Endothelial cell of umbilical vein (primary cell): ENCODE results near the gene CNOT1. TPM values are rescaled to one million over a fixed set of nuclear protein-coding genes. Genes with fewer than 3 reads are reported as not detected.
"Not testable (repeated sequence)": the region's sequence is repeated elsewhere in the genome, so short reads cannot be mapped to it uniquely, and the experiment has no call there.

ENCODE experiments used
- BruUV-seq: library from RNA; stranded (reverse); fragments of 400-500 nt; replicated peaks from 2 replicates; lab custom pipeline; 2021; lab: Mats Ljungman, UMichigan
- CTCF ChIA-PET: fragments of 300-600, 350-600 bp; sonication (Branson Sonifier 250); formaldehyde crosslinking; loops from one replicate; lab custom pipeline; 2021; ENCODE audit warnings: antibody characterized with exemption, inconsistent platforms; lab: Charles Lee
- POLR2A ChIA-PET: fragments of 300-600, 350-600 bp; sonication (Branson Sonifier 250); formaldehyde crosslinking; loops from one replicate; lab custom pipeline; 2021; ENCODE audit warnings: antibody characterized with exemption, inconsistent platforms; lab: Charles Lee
- DNase-seq: peaks from one replicate; pipeline ENCODE4 v3.0.0-alpha.2; 2011; ENCODE audit warnings: low read depth, low spot score
- FAIRE-seq: peaks from 2 replicates; lab custom pipeline; 2011; peaks lifted over from hg19 to GRCh38; lab: Jason Lieb, UNC
- H2AFZ ChIP-seq: 2 replicates; pipeline ENCODE4 v1.6.0; 2012; ENCODE audit warnings: low read depth, low read length, control low read depth, inconsistent platforms
- H3K27ac ChIP-seq: 2 replicates; pipeline ENCODE4 v1.5.1; 2011; ENCODE audit warnings: low read depth, mild to moderate bottlenecking, control low read depth, low read length, moderate library complexity; ENCODE audit not compliant: insufficient read depth
- H3K27me3 ChIP-seq, 2 experiments: 2 replicates each; pipeline versions ENCODE4 v1.6.0 to v1.6.1; 2011; ENCODE audit warnings: low read length in 2 of 2, mixed read lengths in 1 of 2; ENCODE audit not compliant: control insufficient read depth in 2 of 2, insufficient read depth in 2 of 2
- H3K36me3 ChIP-seq, 2 experiments: 2 replicates in 1 of 2; 3 replicates in 1 of 2; pipeline ENCODE4 v1.5.1; 2011; ENCODE audit warnings: low read length in 2 of 2, mild to moderate bottlenecking in 1 of 2, moderate library complexity in 1 of 2; ENCODE audit not compliant: control insufficient read depth in 2 of 2, insufficient read depth in 2 of 2; ENCODE audit errors: extremely low read depth in 1 of 2
- H3K4me1 ChIP-seq: 3 replicates; pipeline ENCODE4 v1.5.1; 2011; ENCODE audit warnings: mild to moderate bottlenecking, low read length; ENCODE audit not compliant: control insufficient read depth, insufficient read depth; ENCODE audit errors: extremely low read depth
- H3K4me2 ChIP-seq: 2 replicates; pipeline ENCODE4 v1.6.1; 2011; ENCODE audit warnings: low read length, control low read depth, mixed read lengths; ENCODE audit not compliant: insufficient read depth
- H3K4me3 ChIP-seq, 3 experiments: fragments of 200-600 bp in 1 of 3; sonication (generic), shearing (Covaris generic) in 1 of 3; replicated peaks in 1 of 3; 2 replicates each; pipeline ENCODE4 v1.5.1; 2011 to 2016; ENCODE audit warnings: control low read depth in 3 of 3, low read length in 3 of 3, mild to moderate bottlenecking in 2 of 3, inconsistent platforms in 1 of 3, low read depth in 1 of 3, moderate library complexity in 1 of 3; ENCODE audit not compliant: insufficient read depth in 1 of 3
- H3K79me2 ChIP-seq: 2 replicates; pipeline ENCODE4 v1.6.0; 2012; ENCODE audit warnings: low read length, inconsistent platforms; ENCODE audit not compliant: control insufficient read depth, insufficient read depth
- H3K9ac ChIP-seq: replicated peaks from 2 replicates; pipeline ENCODE3; 2011; ENCODE audit warnings: low read length, control low read depth; ENCODE audit not compliant: insufficient read depth; ENCODE audit errors: extremely low read depth
- H3K9me1 ChIP-seq: replicated peaks from 3 replicates; pipeline ENCODE4 v1.6.0; 2011; ENCODE audit warnings: mild to moderate bottlenecking, low read length; ENCODE audit not compliant: control insufficient read depth, insufficient read depth; ENCODE audit errors: extremely low read depth
- H3K9me3 ChIP-seq: replicated peaks from 2 replicates; pipeline ENCODE4 v1.5.1; 2012; ENCODE audit warnings: low read length, inconsistent platforms; ENCODE audit not compliant: control insufficient read depth, insufficient read depth
- H4K20me1 ChIP-seq: replicated peaks from 2 replicates; pipeline ENCODE3; 2011; ENCODE audit warnings: mild to moderate bottlenecking, low read length; ENCODE audit not compliant: control insufficient read depth, insufficient read depth; ENCODE audit errors: extremely low read depth
- CTCF ChIP-seq, 2 donors: IDR thresholded peaks; 1 replicate in 1 of 2; 2 replicates in 1 of 2; pipeline ENCODE4 v1.5.1; 2011; ENCODE audit warnings: low read length in 2 of 2, mild to moderate bottlenecking in 2 of 2, moderate library complexity in 2 of 2, control low read depth in 1 of 2, inconsistent platforms in 1 of 2, low read depth in 1 of 2; ENCODE audit not compliant: insufficient read depth in 1 of 2; ENCODE audit errors: extremely low read depth in 1 of 2
- EZH2 ChIP-seq: IDR thresholded peaks from 2 replicates; pipeline ENCODE4 v1.6.1; 2012; ENCODE audit warnings: borderline replicate concordance, low read depth, mild to moderate bottlenecking, moderate library complexity, low read length, inconsistent platforms; ENCODE audit not compliant: severe bottlenecking
- FOS ChIP-seq: IDR thresholded peaks from 2 replicates; pipeline ENCODE4 v1.6.1; 2011; ENCODE audit warnings: mild to moderate bottlenecking, low read length, moderate library complexity, borderline replicate concordance; ENCODE audit not compliant: insufficient read depth
- GATA2 ChIP-seq: IDR thresholded peaks from 2 replicates; pipeline ENCODE4 v1.7.0; 2011; ENCODE audit warnings: low read depth, mild to moderate bottlenecking, moderate library complexity, mixed read lengths, low read length; ENCODE audit not compliant: insufficient read length, insufficient read depth
- JUN ChIP-seq: IDR thresholded peaks from 2 replicates; pipeline ENCODE4 v1.6.1; 2011; ENCODE audit warnings: borderline replicate concordance, low read depth; ENCODE audit not compliant: insufficient read length, insufficient read depth
- MAX ChIP-seq: IDR thresholded peaks from 2 replicates; pipeline ENCODE4 v1.6.1; 2011; ENCODE audit not compliant: insufficient read depth, insufficient read length
- MYC ChIP-seq: IDR thresholded peaks from one replicate; pipeline ENCODE4 v1.6.1; 2011; ENCODE audit warnings: mild to moderate bottlenecking, low read depth, low read length
- POLR2A ChIP-seq: IDR thresholded peaks from 2 replicates; pipeline ENCODE4 v1.6.1; 2012; ENCODE audit warnings: low read depth, mild to moderate bottlenecking, control low read depth, low read length
- POLR2AphosphoS5 ChIP-seq: IDR thresholded peaks from 2 replicates; pipeline ENCODE4 v1.6.1; 2012; ENCODE audit warnings: low read depth, mild to moderate bottlenecking, control low read depth, low read length, moderate library complexity; ENCODE audit not compliant: insufficient read depth
- dilution Hi-C: fragments of 300-500 bp; cut with MboI; formaldehyde crosslinking; loops from one replicate; pipeline ENCODE4 v1.15.0; 2019; ENCODE audit warnings: low sequenced_read_pairs; ENCODE audit not compliant: extremely low pct_ligation_motif_present
- intact Hi-C: fragments of 100-400 bp; cut with micrococcal nuclease; formaldehyde crosslinking; loops from one replicate; pipeline ENCODE4 v1.10.0; 2022
- polyA plus RNA-seq, 4 experiments: library from polyadenylated mRNA; depleted of rRNA in 3 of 4; stranded (reverse) in 3 of 4; unstranded in 1 of 4; fragments of >200 nt; gene quantifications; 2 replicates each; pipeline versions ENCODE4 v1.2.1 to v1.2.3, GENCODE V29; 2011 to 2012; ENCODE audit warnings: missing spikeins in 1 of 4
- total RNA-seq: library from RNA; stranded (reverse); gene quantifications from 2 replicates; pipeline ENCODE4 v1.2.3, GENCODE V29; 2021

Gene CNOT1
- total and polyA plus RNA-seq, 2 donors (not counting 3 experiments of a cell fraction or from before 2014, with no cell fraction given) = 142 to 151 TPM

- BruUV-seq = no TSS peak
- dilution Hi-C loops = no loop called here
- FAIRE-seq (no peak), DNase-seq (no peak)
- no peaks in the 10 kb centered on the region for H3K4me1 ChIP-seq
- ChIA-PET CTCF (interaction anchor here (1.8 to 4.4 kb wide), 2 partner anchors 153 to 155 kb away, joined by 4 to 25 read pairs; no protein-coding TSS in a partner anchor), POLR2A (no interaction called here)
- intact Hi-C loops = no loop called here
- TF ChIP-seq JUN = no peak
- no peak for TF ChIP-seq EZH2
- no peak for TF ChIP-seq MAX
- TF ChIP-seq POLR2A = no peak
- no peak for TF ChIP-seq MYC
- no peak for TF ChIP-seq CTCF (IDR thresholded peaks at IDR 0.05; ENCODE audit: extremely low read depth in 1 of 2, insufficient read depth in 1 of 2, low read depth in 1 of 2, low read length in 2 of 2)
- TF ChIP-seq POLR2AphosphoS5 = no peak
- TF ChIP-seq FOS = no peak
- no peak for TF ChIP-seq GATA2
- H3K9me1 ChIP-seq = no peaks in the 10 kb centered on the region
- H3K79me2 ChIP-seq = no peaks in the 10 kb centered on the region
- no peak overlapping the region for H2AFZ ChIP-seq
- no peaks in the 10 kb centered on the region for H3K9me3 ChIP-seq
- no peak overlapping the region for H3K9ac ChIP-seq
- no peaks in the 10 kb centered on the region for H3K27me3 ChIP-seq
- no peak overlapping the region for H3K4me3 ChIP-seq
- H4K20me1 ChIP-seq = no peaks in the 10 kb centered on the region
- no peak overlapping the region for H3K27ac ChIP-seq
- peaks cover 0 to 3% of the 10 kb centered on the region in 2 experiments for H3K36me3 ChIP-seq
- no peak overlapping the region for H3K4me2 ChIP-seq
Measured at GRCh38 chr16:58492066-58492465, 137.6 kb downstream of the CNOT1 start.

GRCh38 chr16:58490539-58490938 is 139.1 kb downstream of the CNOT1 start:
- POLR2A ChIA-PET, intact Hi-C loops, H3K9me3 ChIP-seq, H3K79me2 ChIP-seq, H3K4me3 ChIP-seq, H4K20me1 ChIP-seq, H3K4me2 ChIP-seq, H3K9me1 ChIP-seq, FAIRE-seq, DNase-seq, BruUV-seq, H3K4me1 ChIP-seq, H3K27ac ChIP-seq, H3K9ac ChIP-seq, H2AFZ ChIP-seq, H3K36me3 ChIP-seq, H3K27me3 ChIP-seq, dilution Hi-C loops: not testable (repeated sequence)
- CTCF ChIA-PET = interaction anchor here (1.8 to 4.4 kb wide), 2 partner anchors 152 to 154 kb away, joined by 4 to 25 read pairs; no protein-coding TSS in a partner anchor
